Dermis microvascular lymphatic vessel endothelial cell (primary cell): ENCODE data around the gene SMYD3. TPM values are rescaled to one million over a fixed set of nuclear protein-coding genes. Genes with fewer than 3 reads are reported as not detected.
A peak's percentile ranks its signal among the peaks of the same experiment; 100 is the strongest.

Source experiments
- DNase-seq, 2 donors: peaks; one replicate each; pipeline versions ENCODE4 v3.0.0 to v3.0.0-alpha.2; 2010; ENCODE audit warnings: low read depth in 2 of 2
- total RNA-seq: library from RNA; depleted of rRNA; stranded (reverse); fragments of >200 nt; gene quantifications from 2 replicates; pipeline ENCODE4 v1.2.1, GENCODE V29; 2014

SMYD3 gene
- total RNA-seq, 1 donor from 2014 or later = 17.8 TPM

- DNase-seq = no peak
Observed at GRCh38 chr1:246309247-246309884, 197.7 kb downstream of the SMYD3 start.

- DNase-seq = no peak
Observed at GRCh38 chr1:246308533-246309075, 198.5 kb downstream of the SMYD3 start.

DNA sequence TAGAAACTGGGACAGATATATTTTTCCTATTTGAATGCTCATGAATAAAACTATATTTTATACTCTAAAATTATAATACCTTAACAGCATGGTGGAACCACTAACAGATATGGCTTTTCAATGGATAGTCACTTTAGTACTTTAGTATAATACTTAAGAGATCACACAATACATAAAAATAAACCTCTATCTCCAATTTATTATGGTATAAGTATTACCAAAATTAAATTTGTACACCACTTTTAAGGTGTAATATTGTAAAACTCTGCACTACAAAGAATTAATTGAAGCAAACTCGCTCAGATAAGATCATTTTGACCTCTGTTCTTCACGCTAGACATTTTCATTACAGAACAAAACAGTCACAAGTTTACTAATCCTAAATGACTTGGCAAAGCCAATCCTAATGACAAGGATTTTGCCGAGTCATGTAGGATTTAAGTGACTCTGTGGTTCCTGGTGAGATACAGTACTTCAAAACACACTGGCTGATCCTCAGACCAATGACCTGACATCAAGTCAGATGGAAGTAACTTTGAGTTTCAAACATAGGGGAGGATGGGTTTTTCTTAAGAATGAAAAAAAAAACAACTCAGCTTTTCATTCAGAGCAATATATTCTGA lies 200.6 kb downstream of the SMYD3 start:
- no peak for DNase-seq

DNA sequence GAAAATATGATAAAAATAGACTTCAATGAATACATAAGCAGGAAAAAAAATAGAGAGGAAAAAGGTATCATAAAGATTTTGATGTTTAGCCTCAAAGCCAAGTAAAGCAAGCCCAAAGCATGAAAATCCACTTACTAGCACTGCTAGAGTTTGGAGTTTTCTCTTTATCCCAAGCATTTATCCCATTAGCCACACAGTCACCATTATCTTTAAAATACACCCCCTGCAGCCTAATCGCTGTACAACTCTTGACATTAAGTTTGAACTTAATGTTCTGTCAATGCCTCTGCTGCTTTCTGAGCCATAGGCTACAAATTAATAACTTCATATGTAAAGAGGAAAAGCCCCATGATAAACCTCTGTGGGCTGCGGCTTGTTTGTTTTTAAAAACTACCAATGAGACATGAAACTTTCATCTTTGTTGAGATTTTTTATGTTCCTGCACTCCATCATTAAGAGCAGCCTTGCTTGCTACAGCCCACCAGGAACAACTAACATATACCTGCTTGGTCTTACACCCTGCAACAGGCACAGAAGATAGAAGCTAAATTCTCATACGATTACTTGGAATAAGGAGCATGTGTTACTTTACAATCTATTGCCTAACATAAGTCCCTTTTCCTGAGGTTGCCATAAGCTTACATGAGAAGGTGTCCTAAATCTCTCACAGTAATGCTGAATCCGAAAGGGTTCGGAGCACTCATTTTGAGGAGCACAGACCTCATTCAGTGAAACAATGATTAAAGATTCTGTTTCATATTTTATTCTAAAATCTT lies 202.4 kb downstream of the SMYD3 start:
- no peak for DNase-seq

DNA sequence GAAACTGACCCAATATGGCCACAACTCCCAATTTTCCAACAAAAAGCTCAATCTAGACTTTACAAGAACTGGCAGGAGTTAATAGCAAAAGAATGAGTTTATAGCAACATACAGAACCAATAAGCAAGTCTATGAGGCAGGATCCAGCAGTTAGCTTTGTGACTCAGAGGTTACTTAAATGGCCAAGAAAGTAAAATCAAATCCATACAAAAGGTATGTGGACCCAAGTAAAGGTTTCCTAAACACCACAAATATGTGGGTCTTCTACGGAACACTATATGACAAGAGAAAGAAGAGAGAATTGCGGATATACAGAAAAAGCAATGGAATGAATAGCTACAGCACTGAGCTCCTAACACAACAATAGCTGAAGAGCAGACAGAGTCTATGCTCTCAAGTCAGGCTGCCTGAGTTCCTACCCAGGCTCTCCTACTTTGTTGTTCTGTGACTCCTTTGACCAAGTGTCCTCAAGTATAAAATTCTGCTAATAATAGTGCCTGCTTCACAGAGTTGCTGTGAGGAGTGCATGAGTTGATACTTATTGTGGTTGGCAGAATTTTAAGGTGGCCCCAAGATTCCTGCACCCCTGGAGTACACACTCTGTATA lies 204.3 kb downstream of the SMYD3 start:
- no peak for DNase-seq

DNA sequence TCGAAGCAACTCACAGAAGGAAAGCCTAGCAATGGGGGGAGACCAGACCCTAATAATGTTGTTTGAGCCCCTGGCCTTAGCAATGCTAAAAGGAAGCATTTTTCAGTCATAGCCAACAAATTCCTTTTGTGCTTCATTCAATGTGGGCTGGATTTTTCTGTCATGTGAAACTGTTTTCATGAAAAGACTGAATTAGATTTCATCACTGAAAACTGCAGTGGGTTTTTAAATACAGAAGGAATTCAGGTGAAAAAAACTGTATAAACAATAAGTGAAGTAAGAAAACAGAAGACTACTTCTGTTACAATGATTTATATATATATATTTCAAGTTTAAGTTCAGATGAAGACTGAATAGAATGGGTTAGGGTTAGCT lies 204.8 kb downstream of the SMYD3 start:
- no peak for DNase-seq

DNA sequence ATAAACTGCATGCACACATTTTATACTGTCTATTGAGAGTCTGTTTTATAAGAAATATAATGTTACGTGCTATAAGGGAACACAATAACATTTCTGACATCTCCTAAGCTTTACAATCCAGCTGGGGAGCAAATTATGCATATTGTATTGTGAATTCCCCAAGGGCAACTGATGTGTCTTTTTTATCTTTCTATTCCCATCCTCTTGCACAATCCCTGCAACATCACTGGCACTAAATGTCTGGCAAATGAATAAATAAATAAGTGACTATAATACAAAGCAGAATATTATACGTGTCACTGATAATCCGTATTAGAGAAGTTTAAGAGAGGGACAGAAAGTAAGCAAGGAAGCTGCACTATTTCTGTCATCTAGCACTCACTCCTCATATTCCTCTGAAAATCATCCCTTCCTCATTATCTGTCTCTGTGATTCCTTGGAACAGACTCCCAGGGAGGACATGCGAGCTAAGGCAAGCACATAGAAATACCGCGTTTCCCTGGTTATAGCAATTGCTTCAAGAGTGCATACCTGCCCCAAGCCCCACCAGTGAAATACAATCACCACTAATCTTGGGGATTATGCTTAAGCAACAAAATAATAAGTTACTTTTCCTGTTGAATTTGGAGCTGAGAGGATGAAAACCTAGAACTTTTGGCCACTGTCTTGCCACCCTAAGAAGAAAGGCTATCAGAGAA lies 205.4 kb downstream of the SMYD3 start:
- DNase-seq = no peak

GRCh38 chr1:246300626-246301549 lies 206.2 kb downstream of the SMYD3 start:
- peak in 1 of 2 donors; percentile 35 for DNase-seq

GRCh38 chr1:246297279-246298265 lies 209.5 kb downstream of the SMYD3 start:
- peak in 1 of 2 donors; percentile 31 for DNase-seq

DNA sequence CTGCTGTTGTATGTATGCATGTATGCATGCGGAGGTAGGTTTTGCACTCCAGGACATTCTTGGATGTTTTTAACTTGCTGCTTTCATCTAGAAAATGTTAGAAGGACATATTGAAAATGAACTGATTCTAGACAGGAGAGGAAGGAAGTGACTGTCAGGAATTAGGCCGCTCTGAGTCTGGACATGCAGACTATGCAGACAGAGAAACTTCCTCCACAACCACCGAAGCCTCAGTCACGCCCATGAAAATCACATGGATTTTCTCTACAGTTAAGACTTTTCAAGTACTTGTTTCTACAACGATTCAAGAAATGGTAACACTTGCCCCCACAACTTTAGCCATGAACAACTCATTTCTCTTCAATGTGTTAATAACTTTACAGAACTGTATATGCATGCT lies 211.1 kb downstream of the SMYD3 start:
- DNase-seq = peak in 1 of 2 donors; percentile 82

DNA sequence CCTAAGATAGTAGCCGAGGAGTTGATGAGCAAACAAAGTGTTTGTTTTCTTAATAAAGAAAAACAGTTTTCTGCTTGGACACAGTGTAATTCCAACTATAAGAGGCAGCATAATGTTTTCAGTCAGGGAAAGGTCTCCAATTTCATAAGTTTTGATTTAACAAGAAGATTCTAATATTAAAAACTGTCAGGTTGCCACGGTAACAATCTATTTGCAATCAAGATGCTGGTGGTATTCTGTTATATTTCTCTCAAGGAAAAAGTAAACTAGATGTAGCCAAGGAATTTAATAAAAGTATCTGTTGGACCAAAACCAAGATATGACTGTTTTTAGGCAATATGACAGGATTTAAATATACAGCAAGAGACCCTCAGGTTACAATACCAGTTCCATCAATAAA lies 211.7 kb downstream of the SMYD3 start:
- DNase-seq = peak in 1 of 2 donors; percentile 40

GRCh38 chr1:246294263-246294662 lies 212.8 kb downstream of the SMYD3 start:
- DNase-seq = no peak

- DNase-seq = no peak
Observed at GRCh38 chr1:246293366-246294121, 213.5 kb downstream of the SMYD3 start.

DNA sequence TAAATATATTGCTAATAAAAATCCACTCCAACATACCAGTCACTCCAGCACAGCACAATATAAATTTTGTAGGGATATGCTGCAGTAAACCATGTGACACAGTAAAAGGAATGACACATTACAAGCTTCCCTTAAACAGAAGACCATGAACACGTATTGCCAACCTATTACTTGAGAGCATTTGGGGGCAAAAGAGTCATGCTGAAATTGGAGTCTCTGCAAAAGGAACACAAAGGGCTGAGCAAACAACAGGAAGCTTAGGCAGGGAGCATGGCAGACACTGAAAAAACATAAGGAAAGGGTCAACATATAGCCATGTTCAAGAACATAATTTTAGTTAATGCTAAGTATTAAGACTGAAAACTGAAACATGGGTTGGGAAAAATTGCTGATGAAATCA lies 214.5 kb downstream of the SMYD3 start:
- DNase-seq = peak in 1 of 2 donors; percentile 80

DNA sequence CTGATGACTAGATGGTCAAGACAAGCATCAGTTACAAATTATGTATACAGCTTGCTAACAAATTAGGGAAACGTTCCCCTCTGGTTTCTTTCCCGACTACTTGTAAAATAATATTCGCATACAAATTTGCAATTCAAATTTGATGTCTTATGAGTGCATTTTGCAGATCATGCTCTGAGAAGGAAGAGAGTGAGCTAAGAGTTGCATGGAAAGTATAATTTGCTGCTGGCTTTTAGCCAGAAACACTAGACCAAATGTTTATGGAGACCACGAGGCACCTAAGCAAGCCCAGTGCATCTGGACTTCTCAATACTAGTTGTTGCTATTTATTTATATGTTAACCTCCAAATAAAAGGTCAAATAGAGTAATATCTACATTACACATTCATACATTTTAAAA lies 216.0 kb downstream of the SMYD3 start:
- no peak for DNase-seq

GRCh38 chr1:246283771-246284410 lies 223.2 kb downstream of the SMYD3 start:
- DNase-seq = no peak

- no peak for DNase-seq
Observed at GRCh38 chr1:246281639-246282038, 225.4 kb downstream of the SMYD3 start.

GRCh38 chr1:246281195-246281594 lies 225.9 kb downstream of the SMYD3 start:
- no peak for DNase-seq
